Posterior cingulate gyrus (tissue), 11 donors: Measurements from ENCODE around the gene TOM1L1.

Experiments
- DNase-seq, 10 donors: peaks; one replicate each; pipeline versions ENCODE4 v3.0.0 to v3.0.0-alpha.2; 2020 to 2021; ENCODE audit warnings: mixed read lengths in 3 of 10
- intact Hi-C: fragments of 100-400 bp; cut with DNase I; formaldehyde crosslinking; loops from one replicate; pipeline ENCODE4 v1.15.1; 2023

TOM1L1 gene

DNA sequence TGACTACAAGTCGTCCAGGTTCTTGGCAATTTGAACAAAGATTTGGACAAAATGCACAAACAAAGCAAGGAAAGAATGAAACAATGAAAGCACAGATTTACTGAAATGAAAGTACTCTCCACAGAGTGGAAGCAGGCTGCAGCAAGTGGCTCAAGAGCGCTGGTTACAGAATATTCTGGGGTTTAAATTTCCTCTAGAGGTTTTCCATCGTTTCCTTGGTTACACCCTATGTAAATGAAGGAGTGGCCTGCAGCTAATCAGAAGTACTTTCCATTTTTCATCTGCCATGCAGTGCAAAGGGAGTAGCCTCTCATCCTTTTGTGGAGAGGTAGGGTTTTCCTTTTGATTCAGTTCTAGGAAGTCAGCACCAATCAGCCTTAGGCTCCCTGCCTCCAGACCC is 79.7 kb downstream of the TOM1L1 start:
- intact Hi-C loops = no loop called here
- no peak for DNase-seq

DNA sequence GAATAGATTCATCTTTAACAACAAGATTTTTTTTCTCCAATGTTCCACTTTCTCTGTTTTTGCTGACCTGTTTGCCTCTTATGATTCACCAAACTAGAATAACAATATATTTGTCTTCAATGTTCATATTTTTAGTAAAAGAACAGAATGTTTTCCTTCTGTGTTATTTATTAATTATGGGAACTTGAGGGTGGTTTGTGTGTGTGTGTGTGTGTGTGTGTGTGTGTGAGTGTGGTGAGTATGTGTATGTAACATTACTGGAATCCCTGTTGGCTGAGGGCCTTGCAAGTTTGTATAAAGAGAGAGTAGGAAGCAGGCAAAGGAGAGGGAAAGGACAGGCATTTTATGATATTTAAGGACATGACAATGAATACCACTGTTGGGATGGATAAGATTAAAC is 81.7 kb downstream of the TOM1L1 start:
- DNase-seq = no peak

DNA sequence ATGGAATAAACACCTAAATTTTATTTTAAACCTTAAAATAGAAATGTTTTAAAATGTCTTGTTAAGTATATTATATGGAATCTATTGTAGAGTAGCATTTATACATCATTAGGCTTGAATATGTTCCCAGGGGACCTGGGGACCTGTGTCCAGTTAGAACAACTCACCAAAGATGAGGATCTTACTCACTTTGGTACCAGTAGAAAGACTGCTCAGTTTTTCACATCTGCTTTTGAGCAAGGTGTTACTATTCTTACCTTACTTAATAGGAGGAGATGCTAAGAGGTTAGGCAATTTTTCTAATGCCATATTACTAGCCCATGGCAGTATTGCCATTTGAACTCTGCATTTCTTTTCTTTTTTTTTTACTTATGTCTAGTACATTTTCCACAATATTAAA is 82.6 kb downstream of the TOM1L1 start:
- intact Hi-C loops = no loop called here
- no peak for DNase-seq

More for the DNA sequence above, 81.7 kb downstream of the TOM1L1 start:
- intact Hi-C loops = no loop called here

DNA sequence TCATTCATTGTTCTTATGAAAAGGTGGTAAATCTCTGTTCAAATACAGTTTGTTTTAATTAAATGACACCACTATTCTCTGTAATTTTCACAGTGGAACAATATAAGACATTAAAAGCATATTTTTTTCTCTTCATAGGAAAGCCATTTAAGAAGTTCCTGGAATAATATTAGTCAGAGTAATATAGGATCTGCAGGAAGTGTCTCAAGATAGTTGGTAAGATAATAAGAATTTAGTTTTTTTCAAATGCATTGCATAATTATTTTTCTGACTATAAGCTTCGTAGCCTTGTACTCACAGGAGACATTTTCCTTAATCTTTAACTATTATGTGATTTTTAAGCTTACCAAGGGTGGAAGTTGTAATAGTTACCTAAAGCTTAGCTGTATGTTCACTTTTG is 84.8 kb downstream of the TOM1L1 start:
- intact Hi-C loops = no loop called here
- no peak for DNase-seq

DNA sequence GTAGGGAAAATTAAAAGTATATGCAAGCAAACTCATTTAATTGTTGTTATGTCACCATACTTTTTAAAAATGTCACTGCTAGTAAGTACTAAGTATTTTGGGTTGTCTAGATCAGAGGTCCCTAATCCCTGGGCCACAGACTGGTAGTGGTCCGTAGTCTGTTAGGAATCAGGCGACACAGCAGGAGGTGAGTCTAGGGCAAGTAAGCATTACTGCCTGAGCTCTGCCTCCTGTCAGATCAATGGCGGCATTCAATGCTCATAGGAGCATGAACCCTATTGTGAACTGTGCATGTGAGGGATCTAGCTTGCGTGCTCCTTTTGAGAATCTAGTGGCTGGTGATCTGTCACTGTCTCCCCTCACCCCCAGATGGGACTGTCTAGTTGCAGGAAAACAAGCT is 89.5 kb downstream of the TOM1L1 start:
- no peak for DNase-seq

DNA sequence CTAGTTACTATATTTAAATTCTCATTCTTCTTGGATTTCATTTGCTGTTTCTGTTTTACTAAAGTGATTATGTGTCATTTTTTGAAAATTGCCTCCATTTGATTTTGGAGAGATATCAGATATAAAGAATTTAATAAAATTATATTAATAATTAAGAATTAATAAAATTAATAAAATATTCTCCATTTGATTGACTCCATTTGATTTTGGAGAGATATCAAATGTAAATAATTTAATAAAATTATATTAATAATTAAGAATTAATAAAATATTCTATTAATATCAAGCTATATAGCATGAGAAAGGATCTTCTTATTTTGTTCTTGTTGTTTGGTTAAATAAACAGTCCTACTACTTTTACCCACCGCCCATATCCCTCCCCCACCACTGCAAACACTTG is 90.9 kb downstream of the TOM1L1 start:
- intact Hi-C loops = no loop called here
- DNase-seq = no peak

More for the DNA sequence above, 89.5 kb downstream of the TOM1L1 start:
- intact Hi-C loops = no loop called here

DNA sequence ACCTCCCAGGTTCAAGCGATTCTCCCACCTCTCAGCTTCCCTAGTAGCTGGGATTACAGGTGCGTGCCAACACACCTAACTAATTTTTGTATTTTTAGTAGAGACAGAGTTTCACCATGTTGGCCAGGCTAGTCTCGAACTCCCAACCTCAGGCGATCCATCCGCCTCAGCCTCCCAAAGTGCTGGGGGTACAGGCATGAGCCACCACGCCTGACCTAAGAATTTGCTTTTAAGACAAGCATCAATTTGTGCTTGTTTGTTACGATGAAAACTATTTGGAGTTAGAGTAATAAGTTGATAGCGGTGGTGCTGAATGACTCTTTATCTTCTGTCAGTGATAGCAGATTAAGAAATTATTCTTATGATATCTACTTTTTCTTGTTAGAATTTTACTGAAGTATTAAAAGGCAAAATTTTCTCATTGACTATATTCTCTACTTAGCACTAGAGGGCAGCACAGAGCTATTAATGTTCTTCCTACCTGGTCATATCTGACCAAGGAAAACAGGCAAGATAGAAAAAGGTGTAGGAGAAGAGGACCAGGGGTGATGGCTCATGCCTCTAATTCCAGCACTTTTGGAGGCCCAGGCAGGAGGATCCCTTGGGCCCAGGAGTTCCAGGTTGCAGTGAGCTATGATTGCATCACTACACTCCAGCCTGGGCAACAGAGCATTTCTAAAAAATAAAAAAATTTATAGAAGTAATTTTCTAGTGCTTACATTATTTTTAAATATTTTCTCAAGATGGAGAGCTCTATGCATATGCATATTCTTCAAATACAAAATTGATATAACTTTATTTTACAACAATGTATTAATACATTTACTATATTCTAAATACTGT is 92.4 kb downstream of the TOM1L1 start:
- intact Hi-C loops = loop anchor here (1.0 to 2.0 kb wide), 3 partner anchors 304 to 521 kb away; no protein-coding TSS in a partner anchor
- DNase-seq = no peak

DNA sequence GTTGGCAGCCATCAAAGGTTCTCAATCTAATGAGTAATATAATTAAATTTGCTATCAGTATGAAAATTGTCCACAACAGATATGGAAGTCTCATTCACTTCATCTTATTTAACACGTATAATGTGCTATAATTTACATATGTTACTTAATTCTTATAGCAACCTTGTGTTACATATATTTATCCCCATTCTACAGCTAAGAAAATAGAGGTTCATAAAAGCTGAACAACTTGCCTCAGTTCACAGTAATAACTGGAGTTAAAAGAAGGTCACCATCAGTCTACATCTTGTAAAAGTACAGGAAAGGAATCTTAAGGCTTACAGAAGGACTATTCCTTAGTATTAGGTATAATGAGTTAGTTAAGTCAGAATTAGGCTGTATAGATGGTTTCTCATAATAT is 95.8 kb downstream of the TOM1L1 start:
- no peak for DNase-seq
- intact Hi-C loops = no loop called here

DNA sequence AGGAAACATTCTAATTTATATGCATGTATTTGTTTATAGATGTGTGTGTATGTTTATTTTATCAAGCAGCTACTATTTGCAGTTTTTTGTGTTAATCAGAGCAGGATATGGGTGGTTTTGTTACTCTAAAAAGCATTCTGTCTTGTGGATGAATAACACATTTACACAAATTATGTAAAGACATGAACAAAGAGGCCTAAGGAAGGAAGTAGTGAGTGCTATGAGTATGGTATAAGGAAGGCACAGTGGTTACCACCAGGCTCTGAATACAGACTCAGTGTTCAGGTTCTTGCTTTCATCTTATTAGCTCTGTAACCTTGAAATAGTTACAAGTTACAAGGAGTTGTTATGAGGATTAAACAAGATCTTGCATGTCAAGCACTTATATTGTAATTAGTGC is 101.8 kb downstream of the TOM1L1 start:
- intact Hi-C loops = no loop called here

DNA sequence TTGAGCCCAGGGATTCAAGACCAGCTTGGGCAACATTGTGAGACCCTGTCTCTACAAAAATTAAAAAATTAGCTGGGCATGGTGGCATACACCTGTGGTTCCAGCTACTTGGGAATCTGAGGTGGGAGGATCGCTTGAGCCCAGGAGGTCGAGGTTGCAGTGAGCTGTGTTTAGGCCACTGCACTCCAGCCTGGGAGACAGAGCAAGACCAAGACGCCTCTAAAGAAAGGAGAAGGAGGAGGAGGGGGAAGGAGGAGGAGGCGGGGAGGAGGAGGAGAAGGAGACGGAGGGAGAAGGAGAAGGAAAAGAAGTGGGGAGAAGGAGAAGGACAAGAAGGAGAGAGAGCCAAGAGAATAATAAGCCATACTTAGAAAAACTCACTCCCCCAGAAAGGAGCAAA is 103.8 kb downstream of the TOM1L1 start:
- intact Hi-C loops = no loop called here
- DNase-seq = no peak

More for the DNA sequence above, 101.8 kb downstream of the TOM1L1 start:
- DNase-seq = no peak

DNA sequence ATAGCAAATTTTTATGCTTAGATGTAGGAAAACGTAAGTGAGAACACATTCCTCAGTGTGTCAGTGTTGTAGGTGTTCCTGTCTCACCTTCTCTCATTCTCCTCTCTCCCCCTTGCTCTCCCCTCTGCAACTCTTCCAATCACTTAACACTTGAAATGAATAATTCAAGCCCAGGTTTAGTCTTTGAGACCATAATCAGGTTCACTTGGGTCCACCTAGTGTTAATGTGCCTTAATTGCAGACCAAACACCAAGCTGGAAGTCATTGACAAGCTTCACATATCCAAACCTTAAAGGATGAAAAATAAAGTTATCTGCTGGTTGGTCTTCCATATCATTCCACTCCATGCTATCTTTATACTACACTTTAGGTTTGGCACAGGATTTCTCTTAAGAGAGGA is 104.9 kb downstream of the TOM1L1 start:
- intact Hi-C loops = no loop called here

More for the DNA sequence above, 104.9 kb downstream of the TOM1L1 start:
- no peak for DNase-seq
